WTC11 (cell line): ENCODE results near the gene SH3BP4. TPM values are rescaled to one million over a fixed set of nuclear protein-coding genes. Genes with fewer than 3 reads are reported as not detected.

Experiments
- ATAC-seq: fragments of 200-7000 bp; cut with Tn5 transposase; 2 replicates; pipeline ENCODE4 v1.10.0; 2021; ENCODE audit warnings: mild to moderate bottlenecking, moderate library complexity
- CTCF ChIA-PET: fragments of 300-600 bp; sonication (Branson Sonifier 250); formaldehyde crosslinking; loops from one replicate; lab custom pipeline; 2021; ENCODE audit warnings: antibody characterized with exemption; lab: Charles Lee
- POLR2A ChIA-PET: fragments of 350-600 bp; sonication (Branson Sonifier 250); formaldehyde crosslinking; loops from one replicate; lab custom pipeline; 2021; ENCODE audit warnings: antibody characterized with exemption; lab: Charles Lee
- DNase-seq: peaks from one replicate; pipeline ENCODE4 v3.0.0; 2021; ENCODE audit warnings: low spot score
- H3K27ac Mint-ChIP-seq: 2 replicates; pipeline ENCODE4 v1.8.0; 2021; ENCODE audit warnings: mixed read lengths
- H3K27me3 Mint-ChIP-seq: 2 replicates; pipeline ENCODE4 v1.8.0; 2021; ENCODE audit warnings: low read depth, mild to moderate bottlenecking, moderate library complexity, mixed read lengths
- H3K36me3 Mint-ChIP-seq: 2 replicates; pipeline ENCODE4 v1.8.0; 2021; ENCODE audit warnings: mixed read lengths
- H3K4me1 Mint-ChIP-seq: 2 replicates; pipeline ENCODE4 v1.8.0; 2022; ENCODE audit warnings: mixed read lengths
- H3K4me3 Mint-ChIP-seq: 2 replicates; pipeline ENCODE4 v1.8.0; 2021; ENCODE audit warnings: mild to moderate bottlenecking, moderate library complexity, mixed read lengths
- H3K9me3 Mint-ChIP-seq: 2 replicates; pipeline ENCODE4 v1.8.0; 2021; ENCODE audit warnings: mixed read lengths
- ATF1 ChIP-seq: sonication (generic); formaldehyde crosslinking; IDR thresholded peaks from 2 replicates; pipeline ENCODE4 v1.8.1; 2023; ENCODE audit warnings: mild to moderate bottlenecking, moderate library complexity, missing genetic modification reagents
- CREM ChIP-seq: sonication (generic); formaldehyde crosslinking; IDR thresholded peaks from 2 replicates; pipeline ENCODE4 v1.8.1; 2022; ENCODE audit warnings: mild to moderate bottlenecking, missing genetic modification reagents, moderate library complexity
- JUN ChIP-seq: sonication (generic); formaldehyde crosslinking; IDR thresholded peaks from 2 replicates; pipeline ENCODE4 v1.8.0; 2023; ENCODE audit warnings: mild to moderate bottlenecking, missing genetic modification reagents
- MLX ChIP-seq: sonication (generic); formaldehyde crosslinking; IDR thresholded peaks from 2 replicates; pipeline ENCODE4 v1.8.1; 2023; ENCODE audit warnings: mild to moderate bottlenecking, missing genetic modification reagents, moderate library complexity
- NFYB ChIP-seq: sonication (generic); formaldehyde crosslinking; conservative IDR thresholded peaks from 2 replicates; pipeline ENCODE4 v1.8.0; 2022; ENCODE audit warnings: low read depth, missing genetic modification reagents
- NR1H2 ChIP-seq: sonication (generic); formaldehyde crosslinking; IDR thresholded peaks from 2 replicates; pipeline ENCODE4 v1.9.0; 2021; ENCODE audit warnings: mild to moderate bottlenecking, moderate library complexity, missing genetic modification reagents
- NR3C1 ChIP-seq: sonication (generic); formaldehyde crosslinking; conservative IDR thresholded peaks from 2 replicates; pipeline ENCODE4 v1.8.1; 2023; ENCODE audit warnings: low read depth, mild to moderate bottlenecking, missing genetic modification reagents
- TCF7 ChIP-seq: sonication (generic); formaldehyde crosslinking; IDR thresholded peaks from 2 replicates; pipeline ENCODE4 v1.8.0; 2022; ENCODE audit warnings: mild to moderate bottlenecking, low read depth, missing genetic modification reagents, moderate library complexity
- USF1 ChIP-seq: sonication (generic); formaldehyde crosslinking; IDR thresholded peaks from 2 replicates; pipeline ENCODE4 v1.8.0; 2022; ENCODE audit warnings: mild to moderate bottlenecking, missing genetic modification reagents
- USF2 ChIP-seq: sonication (generic); formaldehyde crosslinking; IDR thresholded peaks from 2 replicates; pipeline ENCODE4 v1.8.1; 2023; ENCODE audit warnings: mild to moderate bottlenecking, missing genetic modification reagents, moderate library complexity
- ZMAT4 ChIP-seq: fragments of 250-450 bp; sonication (Bioruptor Pico); IDR thresholded peaks from 2 replicates; pipeline ENCODE4 v1.9.0; 2021; ENCODE audit warnings: mild to moderate bottlenecking
- ZNF219 ChIP-seq: sonication (generic); formaldehyde crosslinking; IDR thresholded peaks from 2 replicates; pipeline ENCODE4 v1.8.0; 2023; ENCODE audit warnings: missing genetic modification reagents, mild to moderate bottlenecking, borderline replicate concordance
- ZNF263 ChIP-seq: sonication (generic); formaldehyde crosslinking; IDR thresholded peaks from 2 replicates; pipeline ENCODE4 v1.8.1; 2022; ENCODE audit warnings: low read depth, mild to moderate bottlenecking, moderate library complexity, missing genetic modification reagents
- total RNA-seq: library from RNA; stranded (reverse); gene quantifications from 3 replicates; pipeline ENCODE4 v1.2.3, GENCODE V29; 2021
- TF ChIP-seq, protein P1 (sequence below): fragments of 250-450 bp; sonication (Bioruptor Pico); IDR thresholded peaks from 2 replicates; pipeline ENCODE4 v1.9.0; 2021; ENCODE audit warnings: mild to moderate bottlenecking
- TF ChIP-seq, protein P2 (sequence below): sonication (generic); formaldehyde crosslinking; IDR thresholded peaks from 2 replicates; pipeline ENCODE4 v1.8.0; 2022; ENCODE audit warnings: mild to moderate bottlenecking, missing genetic modification reagents
- TF ChIP-seq, protein P3 (sequence below): sonication (generic); formaldehyde crosslinking; IDR thresholded peaks from 2 replicates; pipeline ENCODE4 v1.8.0; 2022; ENCODE audit warnings: mild to moderate bottlenecking, missing genetic modification reagents
- TF ChIP-seq, protein P4 (sequence below): sonication (generic); formaldehyde crosslinking; conservative IDR thresholded peaks from 2 replicates; pipeline ENCODE4 v1.8.1; 2023; ENCODE audit warnings: mild to moderate bottlenecking, low read depth, missing genetic modification reagents, moderate library complexity
- TF ChIP-seq, protein P5 (sequence below): fragments of 250-450 bp; sonication (Bioruptor Pico); IDR thresholded peaks from 2 replicates; pipeline ENCODE4 v2.1.2; 2022; ENCODE audit warnings: mild to moderate bottlenecking, moderate library complexity
- TF ChIP-seq, protein P6 (sequence below): fragments of 250-450 bp; sonication (Bioruptor Pico); conservative IDR thresholded peaks from 2 replicates; pipeline ENCODE4 v1.9.0; 2021; ENCODE audit warnings: mild to moderate bottlenecking

The SH3BP4 gene
- total RNA-seq, 1 experiment from 2014 or later: 44.4 TPM

- no peak for TF ChIP-seq ZMAT4 (CRISPR knock-in tag)
- TF ChIP-seq, protein P1, sequence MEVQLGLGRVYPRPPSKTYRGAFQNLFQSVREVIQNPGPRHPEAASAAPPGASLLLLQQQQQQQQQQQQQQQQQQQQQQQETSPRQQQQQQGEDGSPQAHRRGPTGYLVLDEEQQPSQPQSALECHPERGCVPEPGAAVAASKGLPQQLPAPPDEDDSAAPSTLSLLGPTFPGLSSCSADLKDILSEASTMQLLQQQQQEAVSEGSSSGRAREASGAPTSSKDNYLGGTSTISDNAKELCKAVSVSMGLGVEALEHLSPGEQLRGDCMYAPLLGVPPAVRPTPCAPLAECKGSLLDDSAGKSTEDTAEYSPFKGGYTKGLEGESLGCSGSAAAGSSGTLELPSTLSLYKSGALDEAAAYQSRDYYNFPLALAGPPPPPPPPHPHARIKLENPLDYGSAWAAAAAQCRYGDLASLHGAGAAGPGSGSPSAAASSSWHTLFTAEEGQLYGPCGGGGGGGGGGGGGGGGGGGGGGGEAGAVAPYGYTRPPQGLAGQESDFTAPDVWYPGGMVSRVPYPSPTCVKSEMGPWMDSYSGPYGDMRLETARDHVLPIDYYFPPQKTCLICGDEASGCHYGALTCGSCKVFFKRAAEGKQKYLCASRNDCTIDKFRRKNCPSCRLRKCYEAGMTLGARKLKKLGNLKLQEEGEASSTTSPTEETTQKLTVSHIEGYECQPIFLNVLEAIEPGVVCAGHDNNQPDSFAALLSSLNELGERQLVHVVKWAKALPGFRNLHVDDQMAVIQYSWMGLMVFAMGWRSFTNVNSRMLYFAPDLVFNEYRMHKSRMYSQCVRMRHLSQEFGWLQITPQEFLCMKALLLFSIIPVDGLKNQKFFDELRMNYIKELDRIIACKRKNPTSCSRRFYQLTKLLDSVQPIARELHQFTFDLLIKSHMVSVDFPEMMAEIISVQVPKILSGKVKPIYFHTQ: no peak
- TF ChIP-seq ZNF219 (CRISPR knock-in tag): no peak
- TF ChIP-seq NR3C1 (CRISPR knock-in tag): no peak
- TF ChIP-seq, protein P2, sequence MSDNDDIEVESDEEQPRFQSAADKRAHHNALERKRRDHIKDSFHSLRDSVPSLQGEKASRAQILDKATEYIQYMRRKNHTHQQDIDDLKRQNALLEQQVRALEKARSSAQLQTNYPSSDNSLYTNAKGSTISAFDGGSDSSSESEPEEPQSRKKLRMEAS: no peak
- TF ChIP-seq NR1H2 (CRISPR knock-in tag): no peak
- TF ChIP-seq, protein P3, sequence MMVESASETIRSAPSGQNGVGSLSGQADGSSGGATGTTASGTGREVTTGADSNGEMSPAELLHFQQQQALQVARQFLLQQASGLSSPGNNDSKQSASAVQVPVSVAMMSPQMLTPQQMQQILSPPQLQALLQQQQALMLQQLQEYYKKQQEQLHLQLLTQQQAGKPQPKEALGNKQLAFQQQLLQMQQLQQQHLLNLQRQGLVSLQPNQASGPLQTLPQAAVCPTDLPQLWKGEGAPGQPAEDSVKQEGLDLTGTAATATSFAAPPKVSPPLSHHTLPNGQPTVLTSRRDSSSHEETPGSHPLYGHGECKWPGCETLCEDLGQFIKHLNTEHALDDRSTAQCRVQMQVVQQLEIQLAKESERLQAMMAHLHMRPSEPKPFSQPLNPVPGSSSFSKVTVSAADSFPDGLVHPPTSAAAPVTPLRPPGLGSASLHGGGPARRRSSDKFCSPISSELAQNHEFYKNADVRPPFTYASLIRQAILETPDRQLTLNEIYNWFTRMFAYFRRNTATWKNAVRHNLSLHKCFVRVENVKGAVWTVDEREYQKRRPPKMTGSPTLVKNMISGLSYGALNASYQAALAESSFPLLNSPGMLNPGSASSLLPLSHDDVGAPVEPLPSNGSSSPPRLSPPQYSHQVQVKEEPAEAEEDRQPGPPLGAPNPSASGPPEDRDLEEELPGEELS: no peak
- no peak for TF ChIP-seq ATF1 (CRISPR knock-in tag)
- no peak for TF ChIP-seq JUN
- no peak for TF ChIP-seq USF2 (CRISPR knock-in tag)
- TF ChIP-seq NFYB (CRISPR knock-in tag): no peak
- no peak for TF ChIP-seq CREM
- no peak for TF ChIP-seq USF1 (CRISPR knock-in tag)
- TF ChIP-seq MLX: no peak
- TF ChIP-seq, protein P4, sequence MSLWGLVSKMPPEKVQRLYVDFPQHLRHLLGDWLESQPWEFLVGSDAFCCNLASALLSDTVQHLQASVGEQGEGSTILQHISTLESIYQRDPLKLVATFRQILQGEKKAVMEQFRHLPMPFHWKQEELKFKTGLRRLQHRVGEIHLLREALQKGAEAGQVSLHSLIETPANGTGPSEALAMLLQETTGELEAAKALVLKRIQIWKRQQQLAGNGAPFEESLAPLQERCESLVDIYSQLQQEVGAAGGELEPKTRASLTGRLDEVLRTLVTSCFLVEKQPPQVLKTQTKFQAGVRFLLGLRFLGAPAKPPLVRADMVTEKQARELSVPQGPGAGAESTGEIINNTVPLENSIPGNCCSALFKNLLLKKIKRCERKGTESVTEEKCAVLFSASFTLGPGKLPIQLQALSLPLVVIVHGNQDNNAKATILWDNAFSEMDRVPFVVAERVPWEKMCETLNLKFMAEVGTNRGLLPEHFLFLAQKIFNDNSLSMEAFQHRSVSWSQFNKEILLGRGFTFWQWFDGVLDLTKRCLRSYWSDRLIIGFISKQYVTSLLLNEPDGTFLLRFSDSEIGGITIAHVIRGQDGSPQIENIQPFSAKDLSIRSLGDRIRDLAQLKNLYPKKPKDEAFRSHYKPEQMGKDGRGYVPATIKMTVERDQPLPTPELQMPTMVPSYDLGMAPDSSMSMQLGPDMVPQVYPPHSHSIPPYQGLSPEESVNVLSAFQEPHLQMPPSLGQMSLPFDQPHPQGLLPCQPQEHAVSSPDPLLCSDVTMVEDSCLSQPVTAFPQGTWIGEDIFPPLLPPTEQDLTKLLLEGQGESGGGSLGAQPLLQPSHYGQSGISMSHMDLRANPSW (CRISPR knock-in tag): no peak
- TF ChIP-seq, protein P5, sequence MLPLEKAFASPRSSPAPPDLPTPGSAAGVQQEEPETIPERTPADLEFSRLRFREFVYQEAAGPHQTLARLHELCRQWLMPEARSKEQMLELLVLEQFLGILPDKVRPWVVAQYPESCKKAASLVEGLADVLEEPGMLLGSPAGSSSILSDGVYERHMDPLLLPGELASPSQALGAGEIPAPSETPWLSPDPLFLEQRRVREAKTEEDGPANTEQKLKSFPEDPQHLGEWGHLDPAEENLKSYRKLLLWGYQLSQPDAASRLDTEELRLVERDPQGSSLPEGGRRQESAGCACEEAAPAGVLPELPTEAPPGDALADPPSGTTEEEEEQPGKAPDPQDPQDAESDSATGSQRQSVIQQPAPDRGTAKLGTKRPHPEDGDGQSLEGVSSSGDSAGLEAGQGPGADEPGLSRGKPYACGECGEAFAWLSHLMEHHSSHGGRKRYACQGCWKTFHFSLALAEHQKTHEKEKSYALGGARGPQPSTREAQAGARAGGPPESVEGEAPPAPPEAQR (CRISPR knock-in tag): no peak
- TF ChIP-seq, protein P6, sequence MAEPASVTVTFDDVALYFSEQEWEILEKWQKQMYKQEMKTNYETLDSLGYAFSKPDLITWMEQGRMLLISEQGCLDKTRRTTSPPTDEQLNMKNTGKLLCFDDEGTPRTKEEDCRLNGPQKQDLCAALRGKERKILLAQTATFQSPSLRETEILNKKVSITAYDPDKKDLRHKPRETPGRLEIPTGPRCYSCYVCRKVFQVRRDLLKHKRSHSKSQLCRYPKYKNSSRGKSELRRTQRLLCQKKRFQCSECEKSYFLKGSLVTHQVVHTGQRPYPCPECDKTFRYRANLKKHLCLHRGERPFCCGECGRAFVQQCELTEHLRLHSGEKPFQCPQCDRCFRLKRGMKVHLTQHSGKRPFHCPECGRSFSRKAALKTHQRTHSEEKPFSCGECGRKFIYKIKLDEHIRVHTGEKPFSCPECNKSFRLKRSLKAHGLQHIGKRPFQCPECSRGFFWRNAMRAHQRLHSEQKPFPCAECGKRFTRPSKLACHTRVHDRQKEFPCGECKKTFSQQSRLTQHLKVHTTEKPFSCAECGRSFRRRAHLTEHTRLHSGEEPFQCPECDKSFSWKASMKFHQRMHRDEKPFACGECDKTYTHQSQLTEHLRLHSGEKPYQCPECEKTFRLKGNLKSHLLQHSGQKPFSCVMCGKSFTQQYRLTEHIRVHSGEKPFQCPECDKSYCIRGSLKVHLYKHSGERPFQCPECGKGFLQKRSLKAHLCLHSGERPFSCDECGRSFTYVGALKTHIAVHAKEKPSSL (CRISPR knock-in tag): no peak
- no peak for TF ChIP-seq ZNF263 (CRISPR knock-in tag)
- no peak for TF ChIP-seq TCF7 (CRISPR knock-in tag)
- no peak overlapping the region for H3K4me3 Mint-ChIP-seq
- no peaks in the 10 kb centered on the region for H3K36me3 Mint-ChIP-seq
- no peaks in the 10 kb centered on the region for H3K4me1 Mint-ChIP-seq
- ATAC-seq (no peak), DNase-seq (no peak)
- ChIA-PET CTCF (no interaction called here), POLR2A (no interaction called here)
- H3K27ac Mint-ChIP-seq: no peak overlapping the region
- no peaks in the 10 kb centered on the region for H3K27me3 Mint-ChIP-seq
- H3K9me3 Mint-ChIP-seq: no peaks in the 10 kb centered on the region
Observed at GRCh38 chr2:235078914-235079472, 127.2 kb downstream of the SH3BP4 start.
